ENCODE data around the gene CUZD1.

DNA sequence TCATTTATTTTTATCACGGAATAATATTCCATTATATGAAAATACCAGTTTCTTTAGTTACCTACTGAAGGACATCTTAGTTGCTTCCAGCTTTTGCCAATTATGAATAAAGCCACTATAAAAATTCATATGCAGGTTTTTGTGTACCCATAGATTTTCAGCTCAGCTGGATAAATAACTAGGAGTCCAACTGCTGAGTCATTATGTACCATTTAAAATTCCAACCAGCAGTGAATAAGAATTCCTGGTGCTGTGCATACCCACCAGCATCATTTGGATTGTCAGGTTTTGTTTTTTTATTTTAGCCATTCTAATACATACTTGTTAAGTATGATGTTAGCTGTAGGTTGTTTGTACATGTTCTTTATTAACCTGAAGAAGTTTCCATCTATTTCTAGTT, 19.2 kb upstream of the CUZD1 start:
- TF ChIP-seq CTCF (conservative IDR thresholded peaks at IDR 0.05; ENCODE audit: low read length) = no peak
- TF ChIP-seq EZH2phosphoT487 (IDR thresholded peaks at IDR 0.05; ENCODE audit: borderline replicate concordance) = no peak

Measured in Loucy (cell line).